IMR-90 (cell line): ENCODE measurements around the gene CASZ1. TPM values are rescaled to one million over a fixed set of nuclear protein-coding genes. Genes with fewer than 3 reads are reported as not detected.

Experiments
- ATAC-seq: fragments of 200-7000 bp; cut with Tn5 transposase; 2 replicates; pipeline ENCODE4 v1.9.1; 2020; ENCODE audit warnings: low read depth, mild to moderate bottlenecking, moderate library complexity
- BruUV-seq: library from RNA; stranded (reverse); fragments of 400-500 nt; replicated peaks from 2 replicates; lab custom pipeline; 2021; lab: Mats Ljungman, UMichigan
- CTCF ChIA-PET: fragments of 300-600 bp; formaldehyde crosslinking; extraction: SDS; loops from one replicate; lab custom pipeline; 2021; ENCODE audit warnings: antibody characterized with exemption; lab: Yijun Ruan, JAX
- POLR2A ChIA-PET: fragments of 300-600 bp; sonication (Branson Sonifier 250); formaldehyde crosslinking; loops from one replicate; lab custom pipeline; 2022; ENCODE audit warnings: antibody characterized with exemption; ENCODE audit not compliant: unreplicated experiment; lab: Charles Lee
- DNase-seq: peaks from one replicate; pipeline ENCODE4 v3.0.0; 2013
- H2AFZ ChIP-seq: replicated peaks from 2 replicates; pipeline ENCODE3; 2013; ENCODE audit warnings: low read length, mild to moderate bottlenecking; ENCODE audit not compliant: poor library complexity
- H2AK5ac ChIP-seq: 2 replicates; pipeline ENCODE4 v1.6.1; 2013; ENCODE audit warnings: low read depth, low read length, inconsistent platforms
- H2AK9ac ChIP-seq: replicated peaks from 2 replicates; pipeline ENCODE3; 2013; ENCODE audit warnings: mild to moderate bottlenecking, low read depth, low read length, moderate library complexity; ENCODE audit not compliant: poor library complexity
- H2BK120ac ChIP-seq: 2 replicates; pipeline ENCODE4 v1.6.1; 2013; ENCODE audit warnings: low read depth, low read length, inconsistent platforms
- H2BK15ac ChIP-seq: 3 replicates; pipeline ENCODE4 v1.6.1; 2013; ENCODE audit warnings: low read depth, low read length, inconsistent platforms
- H2BK20ac ChIP-seq: 2 replicates; pipeline ENCODE4 v1.6.1; 2013; ENCODE audit warnings: low read depth, mild to moderate bottlenecking, inconsistent platforms, low read length, moderate library complexity
- H2BK5ac ChIP-seq: 2 replicates; pipeline ENCODE4 v1.6.1; 2013; ENCODE audit warnings: mild to moderate bottlenecking, low read depth, low read length, inconsistent platforms; ENCODE audit not compliant: poor library complexity, severe bottlenecking
- H3K14ac ChIP-seq: replicated peaks from 2 replicates; pipeline ENCODE4 v1.6.1; 2013; ENCODE audit warnings: low read depth, low read length, inconsistent platforms
- H3K18ac ChIP-seq: 2 replicates; pipeline ENCODE4 v1.6.1; 2013; ENCODE audit warnings: low read depth, low read length, control low read depth
- H3K23ac ChIP-seq: 2 replicates; pipeline ENCODE4 v1.6.1; 2013; ENCODE audit warnings: low read depth, low read length, inconsistent platforms
- H3K27ac ChIP-seq: 2 replicates; pipeline ENCODE4 v1.5.1; 2013; ENCODE audit warnings: mild to moderate bottlenecking, control low read depth, low read length; ENCODE audit not compliant: insufficient read depth
- H3K27me3 ChIP-seq: 2 replicates; pipeline ENCODE4 v1.6.1; 2013; ENCODE audit warnings: low read length; ENCODE audit not compliant: control insufficient read depth, insufficient read depth
- H3K36me3 ChIP-seq: 2 replicates; pipeline ENCODE4 v1.6.1; 2013; ENCODE audit warnings: low read length, mixed read lengths; ENCODE audit not compliant: control insufficient read depth, insufficient read depth
- H3K4ac ChIP-seq: 2 replicates; pipeline ENCODE4 v1.6.1; 2013; ENCODE audit warnings: low read depth, low read length, inconsistent platforms
- H3K4me1 ChIP-seq: 2 replicates; pipeline ENCODE4 v1.6.1; 2013; ENCODE audit warnings: low read length, mixed read lengths; ENCODE audit not compliant: control insufficient read depth, insufficient read depth
- H3K4me2 ChIP-seq: 2 replicates; pipeline ENCODE4 v1.6.1; 2013; ENCODE audit warnings: low read depth, mild to moderate bottlenecking, control low read depth, low read length, moderate library complexity
- H3K4me3 ChIP-seq: 2 replicates; pipeline ENCODE4 v1.5.1; 2013; ENCODE audit warnings: low read depth, mild to moderate bottlenecking, control low read depth, low read length, moderate library complexity; ENCODE audit not compliant: insufficient read depth
- H3K56ac ChIP-seq: 2 replicates; pipeline ENCODE4 v1.6.1; 2013; ENCODE audit warnings: low read length, inconsistent platforms; ENCODE audit not compliant: insufficient read depth; ENCODE audit errors: extremely low read depth
- H3K79me1 ChIP-seq, 2 experiments: 2 replicates each; pipeline ENCODE4 v1.6.1; 2013; ENCODE audit warnings: low read length in 2 of 2, inconsistent platforms in 1 of 2, low read depth in 1 of 2
- H3K9ac ChIP-seq: 2 replicates; pipeline ENCODE4 v1.6.1; 2013; ENCODE audit warnings: low read depth, low read length, control low read depth
- H3K9me1 ChIP-seq: 2 replicates; pipeline ENCODE4 v1.6.1; 2013; ENCODE audit warnings: low read length, inconsistent platforms; ENCODE audit not compliant: insufficient read depth
- H3K9me3 ChIP-seq: 2 replicates; pipeline ENCODE4 v1.6.1; 2013; ENCODE audit warnings: low read length; ENCODE audit not compliant: control insufficient read depth, insufficient read depth
- H4K20me1 ChIP-seq: 2 replicates; pipeline ENCODE4 v1.6.1; 2013; ENCODE audit warnings: low read length, inconsistent platforms; ENCODE audit not compliant: insufficient read depth
- H4K5ac ChIP-seq: 2 replicates; pipeline ENCODE4 v1.6.1; 2013; ENCODE audit warnings: mild to moderate bottlenecking, low read depth, low read length, control low read depth
- H4K8ac ChIP-seq, 2 experiments: 2 replicates each; pipeline ENCODE4 v1.6.1; 2013; ENCODE audit warnings: low read depth in 2 of 2, low read length in 2 of 2, control low read depth in 1 of 2, inconsistent platforms in 1 of 2
- H4K91ac ChIP-seq: 2 replicates; pipeline ENCODE4 v1.6.1; 2013; ENCODE audit warnings: low read depth, low read length, inconsistent platforms; ENCODE audit not compliant: insufficient read depth
- CHD1 ChIP-seq: IDR thresholded peaks from 2 replicates; pipeline ENCODE4 v1.6.1; 2012; ENCODE audit warnings: low read depth, low read length, improper control_type of control experiment
- ELK1 ChIP-seq: fragments of 150-350 bp; IDR thresholded peaks from 2 replicates; pipeline ENCODE4 v1.6.1; 2016; ENCODE audit warnings: low read depth, mild to moderate bottlenecking, low read length, moderate library complexity, borderline replicate concordance
- FOS ChIP-seq: fragments of 150-350 bp; IDR thresholded peaks from 2 replicates; pipeline ENCODE4 v1.6.1; 2016; ENCODE audit warnings: low read depth, low read length
- POLR2A ChIP-seq: IDR thresholded peaks from 2 replicates; pipeline ENCODE4 v1.6.1; 2012; ENCODE audit warnings: mild to moderate bottlenecking, low read depth, low read length
- RCOR1 ChIP-seq: IDR thresholded peaks from 2 replicates; pipeline ENCODE4 v1.6.1; 2012; ENCODE audit warnings: mild to moderate bottlenecking, low read length, improper control_type of control experiment; ENCODE audit not compliant: insufficient replicate concordance
- WGBS, 2 experiments: methylation state at CpG; one replicate each; pipeline versions ENCODE4 v1.1.5 to v1.1.7; 2013; ENCODE audit warnings: missing lambda C conversion rate in 2 of 2; ENCODE audit not compliant: insufficient read length in 1 of 2; ENCODE audit errors: extremely low coverage in 2 of 2; 5-methylcytosine and 5-hydroxymethylcytosine counted together
- dilution Hi-C: fragments of 300-500 bp; cut with HindIII; formaldehyde crosslinking; loops from one replicate; pipeline ENCODE4 v1.14.3; 2018; ENCODE audit warnings: low sequenced_read_pairs; ENCODE audit not compliant: unreplicated experiment
- in situ Hi-C: fragments of 300-500 bp; cut with MboI; formaldehyde crosslinking; loops from 3 replicates; pipeline ENCODE4 v1.14.3; 2019; ENCODE audit warnings: low sequenced_read_pairs, inconsistent platforms, mixed read lengths
- intact Hi-C: fragments of 100-400 bp; cut with micrococcal nuclease; formaldehyde crosslinking; loops from 2 replicates; pipeline ENCODE4 v1.10.0; 2022
- polyA plus RNA-seq, 3 experiments: library from polyadenylated mRNA; depleted of rRNA; stranded (reverse); fragments of >200 nt; gene quantifications; 2 replicates each; pipeline ENCODE4 v1.2.3, GENCODE V29; 2012; ENCODE audit warnings: low replicate concordance in 1 of 3
- total RNA-seq: library from RNA; depleted of rRNA; stranded (reverse); fragments of >200 nt; gene quantifications from 2 replicates; pipeline ENCODE4 v1.2.3, GENCODE V29; 2012

Gene CASZ1
- total and polyA plus RNA-seq, 2 of the 4 experiments (the other 2 are of a cell fraction) = 0.18 to 0.24 TPM

GRCh38 chr1:10674700-10675609 is 121.5 kb downstream of the CASZ1 start:
- no peak overlapping the region for H3K56ac ChIP-seq
- no peak overlapping the region for H2BK15ac ChIP-seq
- no peak overlapping the region for H2BK120ac ChIP-seq
- H3K27me3 ChIP-seq = peaks cover 13% of the 10 kb centered on the region; the same call in 1 of the 2 replicates
- no peaks in the 10 kb centered on the region for H3K4me1 ChIP-seq
- no peaks in the 10 kb centered on the region for H3K9me3 ChIP-seq
- H3K27ac ChIP-seq = no peak overlapping the region
- H4K5ac ChIP-seq = no peak overlapping the region
- intact Hi-C loops (no loop called here), in situ Hi-C loops (no loop called here), dilution Hi-C loops (no loop called here)
- ATAC-seq = no peak
- no peaks in the 10 kb centered on the region for H3K79me1 ChIP-seq
- no TSS peak for BruUV-seq
- CTCF ChIA-PET = no interaction called here
- TF ChIP-seq POLR2A (no peak), CHD1 (no peak), ELK1 (no peak), RCOR1 (no peak), FOS (no peak)
- no peak overlapping the region for H4K91ac ChIP-seq
- H3K23ac ChIP-seq = no peak overlapping the region
- peak overlapping the region; percentile 28 for H2AK9ac ChIP-seq
- no peak overlapping the region for H3K14ac ChIP-seq
- H3K9ac ChIP-seq = no peak overlapping the region
- H2AK5ac ChIP-seq = no peak overlapping the region
- no peak for DNase-seq
- POLR2A ChIA-PET = no interaction called here
- 83% methylated on average over 20 of the region's 29 CpGs; no CpG with 5 or more reads in 1 of the 2 experiments for WGBS, 2 experiments
- H4K20me1 ChIP-seq = no peaks in the 10 kb centered on the region
- H2BK5ac ChIP-seq = no peak overlapping the region
- no peaks in the 10 kb centered on the region for H3K36me3 ChIP-seq
- no peak overlapping the region for H3K4me3 ChIP-seq
- no peak overlapping the region for H4K8ac ChIP-seq
- H2AFZ ChIP-seq = no peak overlapping the region
- H3K9me1 ChIP-seq = no peaks in the 10 kb centered on the region
- H3K4ac ChIP-seq = no peak overlapping the region
- no peak overlapping the region for H3K4me2 ChIP-seq
- no peak overlapping the region for H2BK20ac ChIP-seq
- H3K18ac ChIP-seq = no peak overlapping the region
